Thyroid gland (tissue), 4 donors: ENCODE measurements around the gene ABCF2.

ENCODE experiments used
- CTCF ChIP-seq, 6 experiments: fragments of 200-600 bp in 3 of 6; fragments of 450-650 bp in 3 of 6; sonication (generic) in 3 of 6; IDR thresholded peaks; one replicate each; pipeline ENCODE4 v1.5.1; 2016 to 2019; ENCODE audit warnings: antibody characterized with exemption in 6 of 6, mild to moderate bottlenecking in 2 of 6, inconsistent platforms in 1 of 6, moderate library complexity in 1 of 6
- POLR2A ChIP-seq, 2 donors: fragments of 450-650 bp; IDR thresholded peaks; one replicate each; pipeline ENCODE4 v1.6.1; 2017; ENCODE audit warnings: antibody characterized with exemption in 2 of 2, mild to moderate bottlenecking in 2 of 2, moderate library complexity in 1 of 2

DNA sequence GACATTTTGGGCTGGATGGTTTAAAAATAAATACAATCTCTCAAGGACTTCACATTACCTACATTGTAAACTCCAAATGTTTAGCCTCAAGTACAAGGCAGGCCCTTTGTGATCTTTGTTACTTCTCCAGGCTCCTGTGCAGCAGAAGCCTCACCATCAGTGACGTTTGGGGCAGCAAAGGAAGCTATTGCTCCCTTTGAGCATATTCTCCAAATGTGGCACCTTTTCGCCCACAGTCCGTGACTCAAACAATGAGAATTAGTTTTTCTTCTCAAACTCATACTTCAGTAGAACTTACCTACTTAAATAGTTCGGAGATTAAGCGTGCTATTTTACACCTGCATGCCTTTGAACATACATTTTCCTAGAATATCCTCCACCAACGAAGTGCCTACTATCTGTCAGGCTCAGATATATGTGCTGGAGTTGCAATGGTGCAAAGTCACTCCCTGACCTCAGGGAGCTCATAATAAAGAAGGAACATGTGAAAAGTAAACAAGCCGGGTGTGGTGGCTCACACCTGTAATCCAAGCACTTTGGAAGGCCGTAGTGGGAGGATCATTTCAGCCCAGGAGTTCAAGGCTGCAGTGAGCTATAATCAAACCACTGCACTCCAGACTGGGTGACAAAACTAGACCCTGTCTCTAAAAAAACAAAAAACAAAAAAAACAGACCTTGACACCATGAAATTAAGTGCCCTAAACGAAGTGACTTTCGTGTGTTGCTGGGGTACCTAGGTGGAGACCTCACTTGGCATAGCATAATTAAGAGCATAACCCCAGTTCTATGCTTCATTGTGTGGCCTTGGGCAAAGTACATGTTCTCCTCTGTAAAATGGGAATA, 1.2 kb upstream of the ABCF2 start:
- TF ChIP-seq CTCF (IDR thresholded peaks at IDR 0.05), result no peak
- no peak for TF ChIP-seq POLR2A (IDR thresholded peaks at IDR 0.05)
